ENCODE measurements around the gene PRAF2.

The PRAF2 gene

DNA sequence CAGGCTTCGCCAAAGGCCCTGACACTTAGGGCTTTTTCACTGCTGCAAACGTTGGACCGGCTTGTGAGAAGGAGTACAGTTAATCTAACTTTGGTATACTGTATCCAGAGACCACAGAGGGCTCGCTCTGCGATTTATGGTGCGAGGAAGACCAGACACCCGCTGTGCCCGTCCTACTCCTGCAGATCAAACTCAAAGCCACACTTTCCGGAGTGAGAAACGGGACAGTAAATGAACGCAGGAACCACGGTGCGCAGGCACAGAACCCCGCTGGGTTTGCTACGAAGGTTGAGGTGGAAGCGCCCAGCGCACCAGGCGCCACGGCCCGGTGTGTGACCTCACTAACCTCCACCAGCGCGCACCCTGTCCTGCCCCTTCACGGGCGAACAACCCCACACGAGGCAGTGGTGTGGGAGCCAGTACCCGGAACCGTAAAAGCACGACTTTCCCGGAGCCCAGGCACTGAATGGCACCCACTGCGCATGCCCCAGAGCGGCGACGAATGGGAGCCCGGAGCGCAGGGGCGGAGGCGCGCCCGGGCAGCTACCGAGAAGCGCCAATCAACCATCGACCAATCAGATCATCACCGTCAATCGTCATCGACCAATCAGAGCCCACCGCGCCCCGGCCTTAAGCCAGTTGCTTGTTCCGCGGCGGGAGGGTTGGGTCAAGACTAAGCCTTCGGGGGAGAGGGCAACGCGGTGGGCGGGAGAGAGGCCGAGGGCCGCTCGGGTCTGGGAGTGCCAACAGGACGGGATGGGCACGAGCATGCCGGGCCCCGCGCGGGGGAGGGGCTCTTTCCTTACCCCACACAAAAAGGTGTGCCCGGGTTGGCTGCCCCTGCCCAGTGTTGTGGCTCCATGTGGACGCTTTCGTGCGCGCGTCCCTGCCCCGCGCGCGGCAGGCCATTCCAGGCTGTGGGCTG is 27.2 kb upstream of the PRAF2 start:
- H3K4me3 ChIP-seq (ENCODE audit: insufficient read length, low read depth): peak overlapping the region; percentile 97
- no peaks in the 10 kb centered on the region for H3K27me3 ChIP-seq (ENCODE audit: insufficient read depth, insufficient read length)
- peaks cover 6% of the 10 kb centered on the region for H3K36me3 ChIP-seq (ENCODE audit: insufficient read depth, insufficient read length, low read length)
- H3K4me1 ChIP-seq (ENCODE audit: insufficient read depth, insufficient read length): no peaks in the 10 kb centered on the region
- peak overlapping the region; percentile 93 for H3K9ac ChIP-seq (ENCODE audit: insufficient read length, low read depth)
- no peak for TF ChIP-seq ZNF274 (IDR thresholded peaks at IDR 0.05; ENCODE audit: low read depth, low read length)
- TF ChIP-seq SUZ12 (IDR thresholded peaks at IDR 0.05; ENCODE audit: extremely low read depth, insufficient read depth, insufficient read length): no peak
- no peak for TF ChIP-seq YY1 (IDR thresholded peaks at IDR 0.05; ENCODE audit: insufficient read depth, insufficient read length)
- no peaks in the 10 kb centered on the region for H3K9me3 ChIP-seq (ENCODE audit: insufficient read depth, low read length)
- DNase-seq (ENCODE audit: low read depth, low spot score): peak; percentile 94

DNA sequence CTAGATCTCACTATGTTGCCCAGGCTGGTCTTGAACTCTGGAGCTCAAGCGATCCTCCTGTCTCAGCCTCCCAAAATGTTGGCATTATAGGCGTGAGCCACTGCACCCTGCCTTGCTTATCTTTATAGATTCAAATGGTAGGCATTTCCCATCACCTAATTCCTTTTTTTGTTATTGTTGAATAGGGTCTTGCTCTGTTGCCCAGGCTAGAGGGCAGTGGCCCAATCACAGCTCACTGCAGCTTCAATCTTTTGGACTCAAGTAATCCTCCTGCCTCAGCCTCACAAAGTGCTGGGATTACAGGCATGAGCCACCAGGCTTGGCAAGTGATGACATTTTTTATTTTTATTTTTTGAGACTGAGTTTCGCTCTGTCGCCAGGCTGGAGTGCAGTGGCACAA is 22.6 kb upstream of the PRAF2 start:
- TF ChIP-seq SUZ12 (IDR thresholded peaks at IDR 0.05; ENCODE audit: extremely low read depth, insufficient read depth, insufficient read length) (no peak), YY1 (IDR thresholded peaks at IDR 0.05; ENCODE audit: insufficient read depth, insufficient read length) (no peak), ZNF274 (IDR thresholded peaks at IDR 0.05; ENCODE audit: low read depth, low read length) (no peak)
- Histone ChIP-seq H3K4me1 (ENCODE audit: insufficient read depth, insufficient read length) (no peaks in the 10 kb centered on the region), H3K9ac (ENCODE audit: insufficient read length, low read depth) (no peak overlapping the region), H3K36me3 (ENCODE audit: insufficient read depth, insufficient read length, low read length) (no peaks in the 10 kb centered on the region), H3K9me3 (ENCODE audit: insufficient read depth, low read length) (no peaks in the 10 kb centered on the region), H3K27me3 (ENCODE audit: insufficient read depth, insufficient read length) (no peaks in the 10 kb centered on the region), H3K4me3 (ENCODE audit: insufficient read length, low read depth) (no peak overlapping the region)
- DNase-seq (ENCODE audit: low read depth, low spot score): no peak

DNA sequence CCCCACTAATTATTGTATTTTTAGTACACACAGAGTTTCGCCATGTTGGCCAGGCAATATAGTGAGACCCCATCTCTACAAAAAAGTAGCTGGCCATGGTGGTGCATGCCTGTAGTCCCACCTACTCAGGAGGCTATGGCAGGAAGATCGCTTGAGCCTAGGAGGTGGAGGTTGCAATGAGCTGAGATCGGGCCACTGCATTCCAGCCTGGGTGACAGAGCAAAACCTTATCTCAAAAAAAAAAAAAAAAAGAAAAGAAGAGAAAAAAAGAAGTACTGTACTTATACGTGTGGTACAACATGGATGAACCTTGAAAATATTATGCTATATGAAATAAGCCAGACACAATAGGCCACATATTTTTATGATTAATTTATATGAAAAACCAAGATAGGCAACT is 15.8 kb upstream of the PRAF2 start:
- H3K9ac ChIP-seq (ENCODE audit: insufficient read length, low read depth): no peak overlapping the region
- no peaks in the 10 kb centered on the region for H3K4me1 ChIP-seq (ENCODE audit: insufficient read depth, insufficient read length)
- DNase-seq (ENCODE audit: low read depth, low spot score): no peak
- no peaks in the 10 kb centered on the region for H3K36me3 ChIP-seq (ENCODE audit: insufficient read depth, insufficient read length, low read length)
- no peaks in the 10 kb centered on the region for H3K9me3 ChIP-seq (ENCODE audit: insufficient read depth, low read length)
- no peak overlapping the region for H3K4me3 ChIP-seq (ENCODE audit: insufficient read length, low read depth)
- TF ChIP-seq YY1 (IDR thresholded peaks at IDR 0.05; ENCODE audit: insufficient read depth, insufficient read length) (no peak), ZNF274 (IDR thresholded peaks at IDR 0.05; ENCODE audit: low read depth, low read length) (no peak), SUZ12 (IDR thresholded peaks at IDR 0.05; ENCODE audit: extremely low read depth, insufficient read depth, insufficient read length) (no peak)
- H3K27me3 ChIP-seq (ENCODE audit: insufficient read depth, insufficient read length): no peaks in the 10 kb centered on the region

DNA sequence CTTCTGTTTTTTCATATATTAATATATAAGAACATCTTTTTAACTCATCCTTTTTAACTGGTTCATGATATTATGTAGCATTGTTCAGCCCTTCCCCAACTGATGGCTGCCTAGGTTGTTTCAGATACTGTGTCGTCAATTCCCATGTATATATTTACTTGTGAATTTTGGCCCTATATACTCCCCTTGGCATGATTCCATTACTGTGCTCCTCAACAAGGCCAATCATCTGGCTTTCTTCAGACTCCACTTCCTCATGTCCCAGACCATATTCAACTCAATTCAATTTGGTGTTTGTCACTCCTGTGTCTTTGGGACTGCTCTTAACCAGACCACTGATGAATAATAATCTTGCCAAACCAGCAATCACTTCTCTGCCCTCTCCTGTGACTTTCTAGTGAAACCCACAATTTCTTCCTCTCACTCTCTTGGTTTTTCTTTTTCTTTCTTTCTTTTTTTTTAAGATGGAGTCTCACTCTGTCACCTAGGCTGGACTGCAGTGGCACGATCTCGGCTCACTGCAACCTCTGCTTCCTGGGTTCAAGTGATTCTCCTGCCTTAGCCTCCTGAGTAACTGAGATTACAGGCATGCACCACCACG is 8.6 kb upstream of the PRAF2 start:
- H3K4me1 ChIP-seq (ENCODE audit: insufficient read depth, insufficient read length): no peaks in the 10 kb centered on the region
- no peak overlapping the region for H3K9ac ChIP-seq (ENCODE audit: insufficient read length, low read depth)
- peaks cover 3% of the 10 kb centered on the region for H3K36me3 ChIP-seq (ENCODE audit: insufficient read depth, insufficient read length, low read length)
- no peak overlapping the region for H3K4me3 ChIP-seq (ENCODE audit: insufficient read length, low read depth)
- no peaks in the 10 kb centered on the region for H3K27me3 ChIP-seq (ENCODE audit: insufficient read depth, insufficient read length)
- DNase-seq (ENCODE audit: low read depth, low spot score): no peak
- no peak for TF ChIP-seq SUZ12 (IDR thresholded peaks at IDR 0.05; ENCODE audit: extremely low read depth, insufficient read depth, insufficient read length)
- no peaks in the 10 kb centered on the region for H3K9me3 ChIP-seq (ENCODE audit: insufficient read depth, low read length)

DNA sequence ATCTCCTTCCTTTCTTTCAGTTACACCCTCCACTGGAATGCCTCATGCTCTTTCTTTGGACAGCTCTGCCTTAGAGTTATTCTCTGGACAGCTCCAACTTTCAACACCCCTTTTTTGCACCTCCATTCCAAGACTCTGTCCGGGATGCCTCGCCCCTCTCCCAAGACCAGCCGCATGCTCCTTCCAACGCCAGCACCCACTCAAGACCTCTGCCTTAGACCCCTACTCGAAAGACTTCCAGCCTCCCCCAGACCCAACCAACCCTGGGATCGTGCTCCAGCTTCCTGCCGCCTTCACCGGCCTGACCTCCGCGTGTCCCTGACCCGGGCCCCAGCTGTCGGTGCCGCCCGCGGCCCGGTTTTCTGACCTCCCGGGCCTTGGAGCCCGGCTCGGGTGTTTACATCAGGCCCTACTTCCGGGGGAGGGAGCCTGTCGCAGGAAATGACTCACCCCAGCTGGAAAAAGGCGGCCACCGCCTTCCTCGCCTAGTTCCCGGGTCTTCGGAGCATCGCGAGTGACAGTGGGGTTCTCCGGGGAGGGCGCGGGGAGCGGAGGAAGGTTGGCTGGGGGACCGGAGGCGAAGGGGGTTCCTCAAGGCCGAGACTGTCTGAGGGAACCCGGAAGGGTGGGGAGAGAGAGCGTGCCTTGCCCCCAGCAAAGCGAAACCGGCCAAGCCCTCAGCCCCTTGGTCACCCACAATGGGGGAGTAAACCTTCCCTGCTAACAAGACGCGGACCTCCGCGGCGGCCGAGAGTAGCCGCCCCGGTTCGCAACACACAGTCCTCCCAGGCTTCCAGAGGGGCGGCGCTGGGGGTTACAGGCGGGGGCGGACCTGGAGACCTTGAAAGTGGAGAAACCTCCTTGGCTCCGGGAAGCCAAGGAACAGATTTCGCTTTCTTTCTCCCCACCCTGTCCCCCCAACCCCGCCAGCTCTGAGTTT is 6.0 kb upstream of the PRAF2 start, which contains the start of gene WDR45:
Gene WDR45 (minus strand): TSS at position 399 of the 940 bp plus-strand sequence. CDS start 1,792 bp downstream, outside the sequence.
- Histone ChIP-seq H3K9me3 (ENCODE audit: insufficient read depth, low read length) (no peaks in the 10 kb centered on the region), H3K36me3 (ENCODE audit: insufficient read depth, insufficient read length, low read length) (peaks cover 27% of the 10 kb centered on the region), H3K9ac (ENCODE audit: insufficient read length, low read depth) (peak within 1 kb of the TSS; percentile 90), H3K4me3 (ENCODE audit: insufficient read length, low read depth) (peak within 1 kb of the TSS; percentile 55), H3K4me1 (ENCODE audit: insufficient read depth, insufficient read length) (no peaks in the 10 kb centered on the region), H3K27me3 (ENCODE audit: insufficient read depth, insufficient read length) (no peaks in the 10 kb centered on the region)
- peak; percentile 44 for DNase-seq (ENCODE audit: low read depth, low spot score)
- TF ChIP-seq SUZ12 (IDR thresholded peaks at IDR 0.05; ENCODE audit: extremely low read depth, insufficient read depth, insufficient read length) (no peak), ZNF274 (IDR thresholded peaks at IDR 0.05; ENCODE audit: low read depth, low read length) (no peak)

DNA sequence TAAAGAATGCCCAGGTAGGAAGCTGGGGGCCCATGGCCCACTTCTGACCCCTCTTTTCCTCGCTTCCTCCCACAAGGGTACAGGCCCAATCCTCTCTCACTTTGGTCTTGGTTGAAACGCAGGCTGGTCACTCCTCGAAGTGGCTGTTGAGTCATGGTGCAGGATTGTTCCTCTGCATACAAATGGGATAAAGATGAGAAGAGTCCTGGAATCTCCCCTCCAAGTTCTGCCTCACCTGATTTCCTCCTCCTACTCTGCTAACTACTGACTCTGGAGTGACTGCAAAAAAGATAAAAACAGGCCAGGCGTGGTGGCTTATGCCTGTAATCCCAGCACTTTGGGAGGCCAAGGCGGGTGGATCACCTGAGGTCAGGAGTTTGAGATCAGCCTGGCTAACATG is 4.1 kb upstream of the PRAF2 start:
- TF ChIP-seq SUZ12 (IDR thresholded peaks at IDR 0.05; ENCODE audit: extremely low read depth, insufficient read depth, insufficient read length): no peak
- no peak for TF ChIP-seq YY1 (IDR thresholded peaks at IDR 0.05; ENCODE audit: insufficient read depth, insufficient read length)
- no peak for TF ChIP-seq ZNF274 (IDR thresholded peaks at IDR 0.05; ENCODE audit: low read depth, low read length)
- no peak overlapping the region for H3K9ac ChIP-seq (ENCODE audit: insufficient read length, low read depth)
- H3K4me3 ChIP-seq (ENCODE audit: insufficient read length, low read depth): no peak overlapping the region
- no peak for DNase-seq (ENCODE audit: low read depth, low spot score)
- no peaks in the 10 kb centered on the region for H3K27me3 ChIP-seq (ENCODE audit: insufficient read depth, insufficient read length)
- no peaks in the 10 kb centered on the region for H3K9me3 ChIP-seq (ENCODE audit: insufficient read depth, low read length)
- no peaks in the 10 kb centered on the region for H3K4me1 ChIP-seq (ENCODE audit: insufficient read depth, insufficient read length)
- H3K36me3 ChIP-seq (ENCODE audit: insufficient read depth, insufficient read length, low read length): peaks cover 30% of the 10 kb centered on the region
